Nephron progenitor cell (in vitro differentiated cells): Measurements from ENCODE around the gene LRRC14B.
A peak's percentile ranks its signal among the peaks of the same experiment; 100 is the strongest.

Experiments used
- DNase-seq: peaks from one replicate; pipeline ENCODE4 v3.0.0; 2021
- H3K27ac Mint-ChIP-seq: 2 replicates; pipeline ENCODE4 v1.8.0; 2021; ENCODE audit warnings: mild to moderate bottlenecking, moderate library complexity, mixed read lengths
- H3K27me3 Mint-ChIP-seq: 2 replicates; pipeline ENCODE4 v1.8.0; 2021; ENCODE audit warnings: mild to moderate bottlenecking, low read depth, mixed read lengths; ENCODE audit not compliant: poor library complexity
- H3K36me3 Mint-ChIP-seq: 2 replicates; pipeline ENCODE4 v1.8.0; 2021; ENCODE audit warnings: low read depth, mixed read lengths
- H3K4me1 Mint-ChIP-seq: 2 replicates; pipeline ENCODE4 v1.8.0; 2021; ENCODE audit warnings: mixed read lengths
- H3K4me3 Mint-ChIP-seq: 2 replicates; pipeline ENCODE4 v1.8.0; 2021; ENCODE audit warnings: mild to moderate bottlenecking, moderate library complexity, mixed read lengths
- H3K9me3 Mint-ChIP-seq: 2 replicates; pipeline ENCODE4 v1.8.0; 2021; ENCODE audit warnings: mild to moderate bottlenecking, moderate library complexity, mixed read lengths
- CTCF ChIP-seq: fragments of 200-600 bp; sonication (generic); IDR thresholded peaks from 2 replicates; pipeline ENCODE4 v1.5.0; 2021; ENCODE audit warnings: antibody characterized with exemption

LRRC14B gene

DNA sequence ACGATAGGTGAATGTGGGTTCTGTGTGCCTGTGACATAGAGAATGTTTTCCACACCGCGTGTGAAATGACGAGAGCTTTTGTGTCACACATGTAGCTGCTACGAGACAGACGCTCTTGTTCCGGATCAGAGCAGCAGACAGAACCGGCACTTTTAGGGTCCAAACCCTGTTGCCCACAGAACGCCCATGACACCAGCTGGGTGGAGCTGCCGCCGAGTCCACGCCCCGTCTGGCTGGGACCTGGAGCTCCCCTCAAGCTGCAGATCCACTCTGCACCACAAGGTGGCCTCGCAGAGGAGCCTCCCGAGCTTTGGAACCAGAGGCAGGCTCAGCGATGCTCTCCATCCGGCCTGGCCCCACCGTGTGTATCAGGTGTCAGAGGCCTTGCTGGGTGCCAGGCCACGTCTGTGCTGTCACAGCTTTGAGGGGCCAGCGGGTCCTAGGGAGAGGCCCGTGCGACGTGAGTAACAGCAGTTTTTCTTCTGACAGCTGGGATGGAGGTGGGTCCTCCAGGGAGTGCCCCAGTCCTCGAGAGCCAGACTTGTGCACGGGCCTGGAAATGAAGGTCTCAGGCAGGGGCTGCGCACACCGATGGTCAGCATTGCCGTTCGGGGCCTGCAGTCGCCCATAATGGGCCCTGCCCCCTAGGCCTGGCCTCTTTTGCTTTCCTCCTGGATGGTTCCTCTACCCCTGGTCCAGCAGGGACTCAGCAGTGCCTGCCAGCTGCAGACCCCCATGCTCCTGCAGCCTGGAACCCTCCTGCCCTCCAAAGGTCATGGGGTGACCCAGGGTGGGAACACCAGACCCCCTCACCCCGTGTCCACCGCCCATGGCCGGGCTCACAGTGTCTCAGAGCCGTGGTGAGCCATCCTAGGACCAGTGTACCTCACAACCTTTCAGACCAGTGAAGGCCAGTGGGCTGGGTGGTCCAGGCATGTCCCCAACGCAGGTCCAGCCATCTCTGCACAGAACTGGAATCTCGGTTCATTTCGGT is 2.5 kb upstream of the LRRC14B start:
- Mint-ChIP-seq H3K27ac (no peak overlapping the region), H3K36me3 (no peaks in the 10 kb centered on the region), H3K4me1 (peaks cover 24% of the 10 kb centered on the region), H3K4me3 (no peak overlapping the region), H3K27me3 (peaks cover 5% of the 10 kb centered on the region), H3K9me3 (no peaks in the 10 kb centered on the region)
- DNase-seq, result peak; percentile 94
- peak; percentile 90 for TF ChIP-seq CTCF

- no peaks in the 10 kb centered on the region for H3K9me3 Mint-ChIP-seq
- H3K4me1 Mint-ChIP-seq, result peaks cover 24% of the 10 kb centered on the region
- H3K27me3 Mint-ChIP-seq, result peaks cover 5% of the 10 kb centered on the region
- H3K36me3 Mint-ChIP-seq, result no peaks in the 10 kb centered on the region
- TF ChIP-seq CTCF, result no peak
- no peak overlapping the region for H3K27ac Mint-ChIP-seq
- no peak overlapping the region for H3K4me3 Mint-ChIP-seq
- no peak for DNase-seq
Observed at GRCh38 chr5:189486-189885, 1.8 kb upstream of the LRRC14B start.

DNA sequence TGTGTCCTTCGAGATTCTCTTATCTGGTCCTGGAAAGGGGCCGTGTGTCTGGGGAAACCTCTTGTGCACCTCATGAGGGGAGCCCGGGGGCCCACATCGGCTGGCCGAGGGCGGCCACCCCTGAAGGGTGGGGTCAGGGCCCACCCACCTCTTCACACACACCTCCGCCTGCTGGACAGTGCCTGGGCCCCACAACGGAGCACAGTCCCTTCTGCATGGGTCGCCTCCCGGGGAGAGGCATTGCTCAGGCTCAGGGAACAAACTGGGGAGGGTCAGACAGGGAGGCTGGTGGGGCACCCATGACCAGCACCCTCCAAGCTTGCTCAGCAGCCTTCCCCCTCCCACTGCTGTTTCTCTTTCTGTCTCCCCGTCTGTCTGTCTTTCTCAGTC is 1.3 kb upstream of the LRRC14B start:
- Mint-ChIP-seq H3K4me3 (peak overlapping the region; percentile 50), H3K27me3 (peaks cover 5% of the 10 kb centered on the region), H3K4me1 (peaks cover 24% of the 10 kb centered on the region), H3K9me3 (no peaks in the 10 kb centered on the region), H3K27ac (no peak overlapping the region), H3K36me3 (no peaks in the 10 kb centered on the region)
- TF ChIP-seq CTCF, result no peak
- no peak for DNase-seq

DNA sequence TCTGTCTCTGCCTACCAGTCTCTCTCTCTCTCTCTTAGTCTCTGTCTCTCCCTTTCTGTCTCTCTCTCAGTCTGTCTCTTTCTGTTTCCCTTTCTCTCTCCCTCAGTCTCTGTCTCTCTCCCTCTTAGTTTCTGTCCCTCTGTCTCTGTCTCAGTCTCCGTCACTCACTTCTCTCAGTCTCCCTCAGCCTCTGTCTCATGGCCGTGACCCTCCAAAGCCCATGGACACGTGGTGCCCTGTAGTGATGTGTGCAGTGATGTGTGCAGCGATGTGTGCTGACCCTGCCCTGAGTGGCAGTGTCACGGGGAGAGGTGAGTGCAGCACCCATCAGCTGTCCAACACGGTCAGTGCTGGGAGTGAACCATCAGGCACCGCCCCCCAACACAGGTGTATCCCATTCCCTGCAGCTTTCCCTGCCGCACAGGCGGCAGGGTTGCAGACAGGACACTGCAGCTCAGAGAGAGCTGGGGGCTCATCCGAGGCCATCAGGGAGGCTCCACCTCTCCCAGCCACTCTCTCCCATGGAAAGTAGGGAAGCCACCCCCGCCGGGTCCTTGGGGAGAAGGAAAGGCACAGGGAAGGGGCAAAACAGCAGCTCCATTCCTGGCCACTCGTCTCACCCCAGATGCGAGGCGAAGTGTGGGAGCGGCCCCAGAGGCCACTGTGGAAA is 794 bp upstream of the LRRC14B start:
- no peaks in the 10 kb centered on the region for H3K36me3 Mint-ChIP-seq
- H3K9me3 Mint-ChIP-seq, result no peaks in the 10 kb centered on the region
- TF ChIP-seq CTCF, result no peak
- no peak overlapping the region for H3K27ac Mint-ChIP-seq
- H3K4me1 Mint-ChIP-seq, result peaks cover 29% of the 10 kb centered on the region
- H3K27me3 Mint-ChIP-seq, result peaks cover 9% of the 10 kb centered on the region
- no peak for DNase-seq
- H3K4me3 Mint-ChIP-seq, result peak overlapping the region; percentile 50

GRCh38 chr5:191949-192690 is 825 bp downstream of the LRRC14B start:
- no peak for DNase-seq
- Mint-ChIP-seq H3K36me3 (no peaks in the 10 kb centered on the region), H3K27me3 (peaks cover 9% of the 10 kb centered on the region), H3K9me3 (no peaks in the 10 kb centered on the region), H3K4me1 (peaks cover 36% of the 10 kb centered on the region), H3K4me3 (no peak overlapping the region), H3K27ac (no peak overlapping the region)
- TF ChIP-seq CTCF, result no peak
